ENCODE measurements around the gene ZNF862. TPM values are rescaled to one million over a fixed set of nuclear protein-coding genes. Genes with fewer than 3 reads are reported as not detected.

ZNF862 gene
- total and polyA plus RNA-seq, 2 of the 13 experiments (the other 11 are each of a cell fraction or from before 2014, with no cell fraction given): 0.89 to 2.0 TPM

GRCh38 chr7:149849174-149849573, 11.0 kb downstream of the ZNF862 start:
- ChIA-PET POLR2A (interaction anchor here (0.9 kb wide), 1 partner anchor 11 kb away, joined by 4 read pairs; the partner anchor contains the start of gene ZNF862), CTCF (ENCODE audit: low intra/inter-chr PET ratio, low total read pairs) (no interaction called here)
- no peak for FAIRE-seq
- WGBS (ENCODE audit: low lambda C conversion rate): 30% methylated on average over 6 of the region's 6 CpGs
- no peak overlapping the region for H3K9ac ChIP-seq (ENCODE audit: insufficient read depth, low read depth, low read length)
- no peaks in the 10 kb centered on the region for H3K36me3 ChIP-seq (replicated peaks in 1 of 2; ENCODE audit: control insufficient read depth in 1 of 2, insufficient read depth in 2 of 2, low read length in 2 of 2)
- ATAC-seq: peak; percentile 54
- H3K79me2 ChIP-seq (ENCODE audit: insufficient read depth, low read length): no peaks in the 10 kb centered on the region
- H3K4me2 ChIP-seq (ENCODE audit: low read depth, low read length): no peak overlapping the region
- no peak for DNase-seq (ENCODE audit: low spot score)
- BruUV-seq (replicated peaks): no TSS peak
- peaks cover 0 to 25% of the 10 kb centered on the region in 2 experiments; a peak in 3 of 5 replicates for H3K27me3 ChIP-seq (ENCODE audit: control insufficient read depth in 1 of 2, insufficient read depth in 2 of 2, low read length in 2 of 2)
- TF ChIP-seq, protein P1, sequence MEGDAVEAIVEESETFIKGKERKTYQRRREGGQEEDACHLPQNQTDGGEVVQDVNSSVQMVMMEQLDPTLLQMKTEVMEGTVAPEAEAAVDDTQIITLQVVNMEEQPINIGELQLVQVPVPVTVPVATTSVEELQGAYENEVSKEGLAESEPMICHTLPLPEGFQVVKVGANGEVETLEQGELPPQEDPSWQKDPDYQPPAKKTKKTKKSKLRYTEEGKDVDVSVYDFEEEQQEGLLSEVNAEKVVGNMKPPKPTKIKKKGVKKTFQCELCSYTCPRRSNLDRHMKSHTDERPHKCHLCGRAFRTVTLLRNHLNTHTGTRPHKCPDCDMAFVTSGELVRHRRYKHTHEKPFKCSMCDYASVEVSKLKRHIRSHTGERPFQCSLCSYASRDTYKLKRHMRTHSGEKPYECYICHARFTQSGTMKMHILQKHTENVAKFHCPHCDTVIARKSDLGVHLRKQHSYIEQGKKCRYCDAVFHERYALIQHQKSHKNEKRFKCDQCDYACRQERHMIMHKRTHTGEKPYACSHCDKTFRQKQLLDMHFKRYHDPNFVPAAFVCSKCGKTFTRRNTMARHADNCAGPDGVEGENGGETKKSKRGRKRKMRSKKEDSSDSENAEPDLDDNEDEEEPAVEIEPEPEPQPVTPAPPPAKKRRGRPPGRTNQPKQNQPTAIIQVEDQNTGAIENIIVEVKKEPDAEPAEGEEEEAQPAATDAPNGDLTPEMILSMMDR (CRISPR knock-in tag; IDR thresholded peaks at IDR 0.05): peak; percentile 42
- TF ChIP-seq STAG1 (CRISPR knock-in tag; IDR thresholded peaks at IDR 0.05) (peak; percentile 44), ZNF747 (CRISPR knock-in tag; IDR thresholded peaks at IDR 0.05; ENCODE audit: borderline replicate concordance) (no peak)
- H3K4me3 ChIP-seq (replicated peaks in 1 of 3; ENCODE audit: insufficient read depth in 1 of 3, low read depth in 2 of 3, low read length in 3 of 3): no peak overlapping the region
- H3K9me3 ChIP-seq (ENCODE audit: low read length): no peaks in the 10 kb centered on the region
- intact Hi-C loops (cut with micrococcal nuclease; ENCODE audit: unreplicated experiment) (no loop called here), in situ Hi-C loops (cut with HindIII; ENCODE audit: extremely low pct_ligation_motif_present, low pct_unique_long_range_greater_than_20kb) (no loop called here)
- H2AFZ ChIP-seq (ENCODE audit: low read length): no peak overlapping the region
- no peaks in the 10 kb centered on the region for H4K20me1 ChIP-seq (ENCODE audit: insufficient read depth, low read length)
- H3K27ac ChIP-seq (ENCODE audit: extremely low read length, insufficient read depth, low read length): no peak overlapping the region
- H3K4me1 ChIP-seq (ENCODE audit: insufficient read depth, low read length): peaks cover 1% of the 10 kb centered on the region; the same call in 1 of the 2 replicates

GRCh38 chr7:149850007-149850594, 11.9 kb downstream of the ZNF862 start:
- H3K27ac ChIP-seq (ENCODE audit: extremely low read length, insufficient read depth, low read length): no peak overlapping the region
- TF ChIP-seq ZXDC (CRISPR knock-in tag; IDR thresholded peaks at IDR 0.05) (no peak), ZNF777 (CRISPR knock-in tag; IDR thresholded peaks at IDR 0.05) (no peak), ZNF451 (CRISPR knock-in tag; IDR thresholded peaks at IDR 0.05) (no peak), NRL (CRISPR knock-in tag; IDR thresholded peaks at IDR 0.05; ENCODE audit: borderline replicate concordance) (no peak)
- no peaks in the 10 kb centered on the region for H3K36me3 ChIP-seq (replicated peaks in 1 of 2; ENCODE audit: control insufficient read depth in 1 of 2, insufficient read depth in 2 of 2, low read length in 2 of 2)
- no TSS peak for BruUV-seq (replicated peaks)
- no peak overlapping the region for H2AFZ ChIP-seq (ENCODE audit: low read length)
- peak; percentile 33; the same call in 2 of the 3 replicates for ATAC-seq
- peaks cover 10% of the 10 kb centered on the region for H3K4me1 ChIP-seq (ENCODE audit: insufficient read depth, low read length)
- 44% methylated on average over 16 of the region's 16 CpGs for WGBS (ENCODE audit: low lambda C conversion rate)
- no peaks in the 10 kb centered on the region for H4K20me1 ChIP-seq (ENCODE audit: insufficient read depth, low read length)
- CTCF ChIA-PET (ENCODE audit: low intra/inter-chr PET ratio, low total read pairs): no interaction called here
- no peak for FAIRE-seq
- H3K27me3 ChIP-seq (ENCODE audit: control insufficient read depth in 1 of 2, insufficient read depth in 2 of 2, low read length in 2 of 2): peaks cover 0 to 25% of the 10 kb centered on the region in 2 experiments; a peak in 3 of 5 replicates
- in situ Hi-C loops (cut with HindIII; ENCODE audit: extremely low pct_ligation_motif_present, low pct_unique_long_range_greater_than_20kb) (loop anchor here (25.0 kb wide), 1 partner anchor 187 kb away; no protein-coding TSS in a partner anchor), intact Hi-C loops (cut with micrococcal nuclease; ENCODE audit: unreplicated experiment) (no loop called here)
- POLR2A ChIA-PET: no interaction called here
- H3K9ac ChIP-seq (ENCODE audit: insufficient read depth, low read depth, low read length): no peak overlapping the region
- DNase-seq (ENCODE audit: low spot score): no peak
- no peak overlapping the region for H3K4me3 ChIP-seq (replicated peaks in 1 of 3; ENCODE audit: insufficient read depth in 1 of 3, low read depth in 2 of 3, low read length in 3 of 3)
- no peaks in the 10 kb centered on the region for H3K9me3 ChIP-seq (ENCODE audit: low read length)
- no peak overlapping the region for H3K4me2 ChIP-seq (ENCODE audit: low read depth, low read length)
- H3K79me2 ChIP-seq (ENCODE audit: insufficient read depth, low read length): no peaks in the 10 kb centered on the region
